NCI-H1436 (cell line): Measurements from ENCODE around the gene SLC43A3.
"Not testable (repeated sequence)": the region's sequence is repeated elsewhere in the genome, so short reads cannot be mapped to it uniquely, and the experiment has no call there.

Experiments
- DNase-seq: peaks from one replicate; lab custom pipeline; 2025; lab: John Stamatoyannopoulos, UW

The SLC43A3 gene

GRCh38 chr11:57378186-57378585, 48.7 kb downstream of the SLC43A3 start:
- no peak for DNase-seq

GRCh38 chr11:57377107-57377506, 49.8 kb downstream of the SLC43A3 start:
- DNase-seq, result no peak

- DNase-seq, result no peak
Observed at GRCh38 chr11:57376095-57377090, 50.5 kb downstream of the SLC43A3 start.

- DNase-seq, result no peak
Observed at GRCh38 chr11:57375490-57375889, 51.4 kb downstream of the SLC43A3 start.

- DNase-seq, result no peak
Observed at GRCh38 chr11:57374966-57375365, 52.0 kb downstream of the SLC43A3 start.

GRCh38 chr11:57373146-57373545, 53.8 kb downstream of the SLC43A3 start:
- DNase-seq, result no peak

GRCh38 chr11:57370941-57371340, 56.0 kb downstream of the SLC43A3 start:
- no peak for DNase-seq

- no peak for DNase-seq
Observed at GRCh38 chr11:57370251-57370650, 56.7 kb downstream of the SLC43A3 start.

- DNase-seq, result no peak
Observed at GRCh38 chr11:57368845-57369232, 58.1 kb downstream of the SLC43A3 start.

- no peak for DNase-seq
Observed at GRCh38 chr11:57368106-57368844, 58.6 kb downstream of the SLC43A3 start.

- no peak for DNase-seq
Observed at GRCh38 chr11:57364851-57365660, 61.9 kb downstream of the SLC43A3 start.

GRCh38 chr11:57363131-57364080, 63.5 kb downstream of the SLC43A3 start:
- no peak for DNase-seq

- DNase-seq, result no peak
Observed at GRCh38 chr11:57361926-57362325, 65.0 kb downstream of the SLC43A3 start.

- not testable (repeated sequence) for DNase-seq
Observed at GRCh38 chr11:57361420-57361819, 65.5 kb downstream of the SLC43A3 start.

GRCh38 chr11:57360991-57361390, 65.9 kb downstream of the SLC43A3 start:
- no peak for DNase-seq

- no peak for DNase-seq
Observed at GRCh38 chr11:57359896-57360690, 66.8 kb downstream of the SLC43A3 start.

GRCh38 chr11:57359396-57359795, 67.5 kb downstream of the SLC43A3 start:
- no peak for DNase-seq

GRCh38 chr11:57358991-57359390, 67.9 kb downstream of the SLC43A3 start:
- no peak for DNase-seq

GRCh38 chr11:57358543-57358961, 68.4 kb downstream of the SLC43A3 start:
- no peak for DNase-seq

- no peak for DNase-seq
Observed at GRCh38 chr11:57357856-57358255, 69.1 kb downstream of the SLC43A3 start.
